Measurements from ENCODE around the gene SLC25A5.

The SLC25A5 gene

DNA sequence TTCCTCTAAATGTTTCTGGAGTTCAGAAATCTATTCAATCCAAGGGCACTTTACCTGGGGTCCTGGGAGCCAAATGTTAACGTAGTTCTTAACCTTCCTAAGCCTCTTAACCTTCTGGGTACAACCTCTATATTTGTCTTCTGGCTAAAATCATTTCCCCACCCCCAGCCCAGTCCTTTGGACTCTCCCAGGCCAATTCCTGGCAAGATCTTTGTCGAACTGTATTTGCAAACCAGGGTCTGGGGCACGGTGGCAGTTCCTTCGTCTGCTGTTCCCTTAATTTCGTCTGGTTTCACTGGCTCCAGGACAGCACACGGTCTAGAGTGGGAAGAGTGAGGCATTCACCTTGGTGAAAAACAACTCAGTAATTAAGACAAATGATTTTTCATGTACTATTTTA is 811 bp upstream of the SLC25A5 start (continued):
- TF ChIP-seq ZNF555 (tag by site-specific recombination; conservative IDR thresholded peaks at IDR 0.05) (no peak), ZSCAN16 (tag by site-specific recombination; IDR thresholded peaks at IDR 0.05) (no peak), REPIN1 (tag by site-specific recombination; IDR thresholded peaks at IDR 0.05; ENCODE audit: low read depth) (no peak), ZNF473 (tag by site-specific recombination; IDR thresholded peaks at IDR 0.05) (no peak), ZNF266 (tag by site-specific recombination; IDR thresholded peaks at IDR 0.05; ENCODE audit: low read depth) (no peak), BCL11B (tag by site-specific recombination; IDR thresholded peaks at IDR 0.05; ENCODE audit: low read depth) (no peak)
- TF ChIP-seq, protein P1, sequence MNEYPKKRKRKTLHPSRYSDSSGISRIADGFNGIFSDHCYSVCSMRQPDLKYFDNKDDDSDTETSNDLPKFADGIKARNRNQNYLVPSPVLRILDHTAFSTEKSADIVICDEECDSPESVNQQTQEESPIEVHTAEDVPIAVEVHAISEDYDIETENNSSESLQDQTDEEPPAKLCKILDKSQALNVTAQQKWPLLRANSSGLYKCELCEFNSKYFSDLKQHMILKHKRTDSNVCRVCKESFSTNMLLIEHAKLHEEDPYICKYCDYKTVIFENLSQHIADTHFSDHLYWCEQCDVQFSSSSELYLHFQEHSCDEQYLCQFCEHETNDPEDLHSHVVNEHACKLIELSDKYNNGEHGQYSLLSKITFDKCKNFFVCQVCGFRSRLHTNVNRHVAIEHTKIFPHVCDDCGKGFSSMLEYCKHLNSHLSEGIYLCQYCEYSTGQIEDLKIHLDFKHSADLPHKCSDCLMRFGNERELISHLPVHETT (tag by site-specific recombination; IDR thresholded peaks at IDR 0.05), result no peak
- TF ChIP-seq, protein P2, sequence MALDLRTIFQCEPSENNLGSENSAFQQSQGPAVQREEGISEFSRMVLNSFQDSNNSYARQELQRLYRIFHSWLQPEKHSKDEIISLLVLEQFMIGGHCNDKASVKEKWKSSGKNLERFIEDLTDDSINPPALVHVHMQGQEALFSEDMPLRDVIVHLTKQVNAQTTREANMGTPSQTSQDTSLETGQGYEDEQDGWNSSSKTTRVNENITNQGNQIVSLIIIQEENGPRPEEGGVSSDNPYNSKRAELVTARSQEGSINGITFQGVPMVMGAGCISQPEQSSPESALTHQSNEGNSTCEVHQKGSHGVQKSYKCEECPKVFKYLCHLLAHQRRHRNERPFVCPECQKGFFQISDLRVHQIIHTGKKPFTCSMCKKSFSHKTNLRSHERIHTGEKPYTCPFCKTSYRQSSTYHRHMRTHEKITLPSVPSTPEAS (tag by site-specific recombination; IDR thresholded peaks at IDR 0.05), result no peak

DNA sequence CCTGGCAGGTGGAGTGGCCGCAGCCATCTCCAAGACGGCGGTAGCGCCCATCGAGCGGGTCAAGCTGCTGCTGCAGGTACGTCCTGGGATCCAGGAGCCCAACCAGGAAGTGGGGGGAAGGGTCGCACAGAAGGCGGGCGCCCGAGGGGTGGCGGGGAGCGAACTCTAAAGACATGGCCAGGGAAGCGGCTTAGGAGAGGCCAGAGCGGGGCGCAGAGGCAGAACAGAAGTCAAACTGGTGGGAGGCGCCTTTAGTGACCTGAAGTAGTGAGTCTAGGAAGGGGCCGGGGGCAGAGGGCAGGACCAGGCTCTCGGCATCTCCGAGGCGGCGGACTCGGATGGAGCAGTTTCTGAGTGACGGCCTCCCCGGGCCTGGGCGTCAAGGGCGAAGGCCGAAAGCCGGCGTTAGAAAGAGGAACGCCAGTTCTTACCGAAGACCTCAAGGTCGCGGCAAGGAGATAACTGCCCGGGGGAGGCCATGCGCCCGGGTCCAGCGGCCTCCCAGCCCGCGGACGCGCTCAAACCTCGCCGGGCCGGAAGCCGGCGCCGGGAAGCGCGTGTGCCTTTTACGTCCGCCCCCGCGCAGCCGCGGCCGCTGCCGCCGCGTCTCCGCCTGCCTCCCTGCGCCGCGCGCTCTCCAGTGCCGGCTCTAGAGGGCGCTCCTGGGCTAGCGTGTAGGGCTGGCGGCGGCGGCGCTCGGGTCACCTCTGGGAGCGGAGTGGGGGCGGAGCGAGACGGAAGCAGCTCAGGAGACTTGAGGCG is 488 bp downstream of the SLC25A5 start:
- Histone ChIP-seq H3K4me1 (ENCODE audit: control insufficient read depth, insufficient read depth, low read length) (peaks cover 5% of the 10 kb centered on the region), H3K36me3 (ENCODE audit: control insufficient read depth in 2 of 2, insufficient read depth in 1 of 2, low read length in 2 of 2) (peaks cover 8 to 24% of the 10 kb centered on the region in 2 experiments; a peak in 2 of 3 replicates), H3K27ac (ENCODE audit: extremely low read depth, low read depth, low read length) (peak overlapping the region; percentile 78), H3K4me3 (ENCODE audit: low read depth, low read length) (peak overlapping the region; percentile 61), H3K9me3 (ENCODE audit: control insufficient read depth, insufficient read depth, low read depth, low read length) (no peaks in the 10 kb centered on the region)
- ChIA-PET POLR2A (interaction anchor here (0.5 to 1.9 kb wide), 19 partner anchors 8 to 396 kb away, joined by 3 to 17 read pairs (median 4); partner anchors contain the start of gene RPL39), CTCF (interaction anchor here (0.6 to 2.5 kb wide), 15 partner anchors 9 to 339 kb away, joined by 3 to 14 read pairs (median 4); no protein-coding TSS in a partner anchor)
- peak; percentile 8; the same call in 1 of the 2 replicates for TF ChIP-seq GLIS1 (tag by site-specific recombination; IDR thresholded peaks at IDR 0.05)
- no peak for TF ChIP-seq ZNF521 (tag by site-specific recombination; IDR thresholded peaks at IDR 0.05)
- TF ChIP-seq SCRT1 (tag by site-specific recombination; IDR thresholded peaks at IDR 0.05; ENCODE audit: borderline replicate concordance), result no peak
- TF ChIP-seq PATZ1 (tag by site-specific recombination; IDR thresholded peaks at IDR 0.05), result 0 out of 2 replicates have a peak, but pooled peaks have one; percentile 46
- no peak for TF ChIP-seq ZNF510 (tag by site-specific recombination; IDR thresholded peaks at IDR 0.05; ENCODE audit: insufficient replicate concordance)
- 0 out of 2 replicates have a peak, but pooled peaks have one; percentile 61 for TF ChIP-seq BCL11A (tag by site-specific recombination; IDR thresholded peaks at IDR 0.05; ENCODE audit: low read depth)
- TF ChIP-seq, protein P3, sequence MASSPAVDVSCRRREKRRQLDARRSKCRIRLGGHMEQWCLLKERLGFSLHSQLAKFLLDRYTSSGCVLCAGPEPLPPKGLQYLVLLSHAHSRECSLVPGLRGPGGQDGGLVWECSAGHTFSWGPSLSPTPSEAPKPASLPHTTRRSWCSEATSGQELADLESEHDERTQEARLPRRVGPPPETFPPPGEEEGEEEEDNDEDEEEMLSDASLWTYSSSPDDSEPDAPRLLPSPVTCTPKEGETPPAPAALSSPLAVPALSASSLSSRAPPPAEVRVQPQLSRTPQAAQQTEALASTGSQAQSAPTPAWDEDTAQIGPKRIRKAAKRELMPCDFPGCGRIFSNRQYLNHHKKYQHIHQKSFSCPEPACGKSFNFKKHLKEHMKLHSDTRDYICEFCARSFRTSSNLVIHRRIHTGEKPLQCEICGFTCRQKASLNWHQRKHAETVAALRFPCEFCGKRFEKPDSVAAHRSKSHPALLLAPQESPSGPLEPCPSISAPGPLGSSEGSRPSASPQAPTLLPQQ (tag by site-specific recombination; IDR thresholded peaks at IDR 0.05), result 0 out of 2 replicates have a peak, but pooled peaks have one; percentile 28
- peak; percentile 2; the same call in 1 of the 2 replicates for TF ChIP-seq YY1 (tag by site-specific recombination; IDR thresholded peaks at IDR 0.05)
- no peak for TF ChIP-seq ZNF175 (tag by site-specific recombination; IDR thresholded peaks at IDR 0.05)
- no peak for TF ChIP-seq ZNF146 (tag by site-specific recombination; IDR thresholded peaks at IDR 0.05)
- peak; percentile 39; the same call in 1 of the 2 replicates for TF ChIP-seq ZBTB21 (tag by site-specific recombination; IDR thresholded peaks at IDR 0.05)
- TF ChIP-seq ZNF335 (tag by site-specific recombination; conservative IDR thresholded peaks at IDR 0.05), result peak; percentile 57; the same call in 1 of the 2 replicates
- TF ChIP-seq, protein P4, sequence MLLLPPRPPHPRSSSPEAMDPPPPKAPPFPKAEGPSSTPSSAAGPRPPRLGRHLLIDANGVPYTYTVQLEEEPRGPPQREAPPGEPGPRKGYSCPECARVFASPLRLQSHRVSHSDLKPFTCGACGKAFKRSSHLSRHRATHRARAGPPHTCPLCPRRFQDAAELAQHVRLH (tag by site-specific recombination; IDR thresholded peaks at IDR 0.05), result no peak
- no peak for TF ChIP-seq ZNF701 (tag by site-specific recombination; IDR thresholded peaks at IDR 0.05)
- no peak for TF ChIP-seq ZNF654 (tag by site-specific recombination; IDR thresholded peaks at IDR 0.05; ENCODE audit: low read depth)
- TF ChIP-seq ZNF10 (tag by site-specific recombination; IDR thresholded peaks at IDR 0.05), result no peak
- no peak for TF ChIP-seq ZNF530 (tag by site-specific recombination; IDR thresholded peaks at IDR 0.05; ENCODE audit: low read depth)
- TF ChIP-seq SP3 (tag by site-specific recombination; IDR thresholded peaks at IDR 0.05), result peak; percentile 10; the same call in 1 of the 2 replicates
- TF ChIP-seq HIC1 (tag by site-specific recombination; IDR thresholded peaks at IDR 0.05), result no peak
- TF ChIP-seq GLIS2 (tag by site-specific recombination; IDR thresholded peaks at IDR 0.05), result peak; percentile 60; the same call in 1 of the 2 replicates

Measured in HEK293 (cell line).